GM21367 (cell line): ENCODE results near the gene H2AZ1.
"Not testable (repeated sequence)": the region's sequence is repeated elsewhere in the genome, so short reads cannot be mapped to it uniquely, and the experiment has no call there.

Experiments used
- ATAC-seq: cut with Tn5 transposase; IDR thresholded peaks from one replicate; pipeline ENCODE4 v1.9.1; 2021; ENCODE audit not compliant: unreplicated experiment

Gene H2AZ1

GRCh38 chr4:99949999-99950912 is at the start of gene H2AZ1:
Gene H2AZ1 (minus strand): TSS chr4:99950275. CDS start chr4:99950170, 105 bp downstream.
- peak; percentile 58 for ATAC-seq

- peak; percentile 57 for ATAC-seq
Observed at GRCh38 chr4:99998062-99998867, 48.2 kb upstream of the H2AZ1 start.

- no peak for ATAC-seq
Observed at GRCh38 chr4:99991741-99992140, 41.7 kb upstream of the H2AZ1 start.

- no peak for ATAC-seq
Observed at GRCh38 chr4:99987681-99988080, 37.6 kb upstream of the H2AZ1 start.

GRCh38 chr4:99986792-99987191 is 36.7 kb upstream of the H2AZ1 start:
- peak; percentile 43 for ATAC-seq

GRCh38 chr4:99983289-99983943 is 33.3 kb upstream of the H2AZ1 start:
- ATAC-seq = no peak

GRCh38 chr4:99979872-99980271 is 29.8 kb upstream of the H2AZ1 start:
- no peak for ATAC-seq

GRCh38 chr4:99971453-99972111 is 21.5 kb upstream of the H2AZ1 start:
- ATAC-seq = no peak

- ATAC-seq = no peak
Observed at GRCh38 chr4:99968330-99968729, 18.3 kb upstream of the H2AZ1 start.

GRCh38 chr4:99966692-99967091 is 16.6 kb upstream of the H2AZ1 start:
- no peak for ATAC-seq

GRCh38 chr4:99965674-99966350 is 15.7 kb upstream of the H2AZ1 start:
- no peak for ATAC-seq

- no peak for ATAC-seq
Observed at GRCh38 chr4:99965173-99965572, 15.1 kb upstream of the H2AZ1 start.

- ATAC-seq = no peak
Observed at GRCh38 chr4:99961711-99962110, 11.6 kb upstream of the H2AZ1 start.

- ATAC-seq = no peak
Observed at GRCh38 chr4:99960648-99961047, 10.6 kb upstream of the H2AZ1 start.

GRCh38 chr4:99958207-99958606 is 8.1 kb upstream of the H2AZ1 start:
- ATAC-seq = not testable (repeated sequence)

GRCh38 chr4:99950913-99951254 is 809 bp upstream of the H2AZ1 start:
- ATAC-seq = no peak

- ATAC-seq = peak; percentile 15
Observed at GRCh38 chr4:99949034-99949998, 759 bp downstream of the H2AZ1 start.

GRCh38 chr4:99947608-99948007 is 2.5 kb downstream of the H2AZ1 start:
- ATAC-seq = no peak

GRCh38 chr4:99947190-99947578 is 2.9 kb downstream of the H2AZ1 start:
- no peak for ATAC-seq
